ENCODE results near the gene UGT2B15.
"Not testable (repeated sequence)": the region's sequence is repeated elsewhere in the genome, so short reads cannot be mapped to it uniquely, and the experiment has no call there.

The UGT2B15 gene

DNA sequence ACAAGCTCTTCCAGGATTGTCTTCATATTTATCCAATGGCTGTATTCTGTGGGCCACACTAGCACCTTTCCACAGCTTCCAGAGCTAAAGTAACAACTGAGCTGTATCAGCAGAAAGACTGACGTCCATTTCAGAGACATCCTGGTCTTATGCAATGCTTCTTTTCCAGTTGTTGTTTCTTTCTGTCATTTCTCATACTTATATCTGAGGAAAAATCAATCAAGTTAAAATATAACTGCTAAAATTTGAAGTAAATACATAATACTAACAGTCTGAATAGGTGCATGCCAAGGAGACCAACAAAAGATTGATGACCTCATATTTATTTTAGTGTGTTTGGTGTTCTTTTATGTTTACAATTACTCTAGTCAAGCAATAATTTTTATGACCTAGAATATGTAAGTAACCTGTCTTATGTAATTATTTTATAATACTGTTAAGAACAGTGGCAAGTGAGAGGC lies at the start of gene UGT2B15:
TSS of gene UGT2B15 (minus strand) at position 174 of the 461 bp plus-strand sequence. CDS start at position 140, 34 bp downstream.
- not testable (repeated sequence) for DNase-seq; H3K27ac Mint-ChIP-seq; H3K4me3 Mint-ChIP-seq; H3K36me3 Mint-ChIP-seq (ENCODE audit: low read depth); H3K9me3 Mint-ChIP-seq; H3K4me1 Mint-ChIP-seq; H3K27me3 Mint-ChIP-seq (ENCODE audit: low read depth, poor library complexity)

DNA sequence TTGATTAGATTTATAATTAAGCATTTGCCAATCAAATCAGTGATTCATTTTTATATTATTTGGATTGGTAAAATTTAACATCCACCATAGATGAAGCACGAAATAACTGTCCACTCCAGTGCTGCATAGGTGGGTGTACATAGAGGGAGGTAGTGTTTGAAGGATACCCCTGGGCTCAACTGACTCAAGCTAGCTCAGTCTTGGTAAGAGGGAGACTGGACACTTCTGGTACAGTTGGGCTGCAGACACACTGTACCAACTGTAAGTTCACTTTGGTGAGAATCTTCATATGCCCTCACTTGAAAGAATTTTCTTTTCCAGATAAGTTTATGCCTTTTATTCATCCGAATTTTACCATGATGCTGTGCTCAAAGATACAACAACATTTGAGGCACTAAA lies 48.6 kb upstream of the UGT2B15 start:
- Mint-ChIP-seq H3K4me1 (no peaks in the 10 kb centered on the region), H3K27ac (no peak overlapping the region), H3K27me3 (ENCODE audit: low read depth, poor library complexity) (no peaks in the 10 kb centered on the region), H3K36me3 (ENCODE audit: low read depth) (no peaks in the 10 kb centered on the region), H3K9me3 (peaks cover 10% of the 10 kb centered on the region), H3K4me3 (no peak overlapping the region)
- DNase-seq, result no peak
- TF ChIP-seq, protein P1, sequence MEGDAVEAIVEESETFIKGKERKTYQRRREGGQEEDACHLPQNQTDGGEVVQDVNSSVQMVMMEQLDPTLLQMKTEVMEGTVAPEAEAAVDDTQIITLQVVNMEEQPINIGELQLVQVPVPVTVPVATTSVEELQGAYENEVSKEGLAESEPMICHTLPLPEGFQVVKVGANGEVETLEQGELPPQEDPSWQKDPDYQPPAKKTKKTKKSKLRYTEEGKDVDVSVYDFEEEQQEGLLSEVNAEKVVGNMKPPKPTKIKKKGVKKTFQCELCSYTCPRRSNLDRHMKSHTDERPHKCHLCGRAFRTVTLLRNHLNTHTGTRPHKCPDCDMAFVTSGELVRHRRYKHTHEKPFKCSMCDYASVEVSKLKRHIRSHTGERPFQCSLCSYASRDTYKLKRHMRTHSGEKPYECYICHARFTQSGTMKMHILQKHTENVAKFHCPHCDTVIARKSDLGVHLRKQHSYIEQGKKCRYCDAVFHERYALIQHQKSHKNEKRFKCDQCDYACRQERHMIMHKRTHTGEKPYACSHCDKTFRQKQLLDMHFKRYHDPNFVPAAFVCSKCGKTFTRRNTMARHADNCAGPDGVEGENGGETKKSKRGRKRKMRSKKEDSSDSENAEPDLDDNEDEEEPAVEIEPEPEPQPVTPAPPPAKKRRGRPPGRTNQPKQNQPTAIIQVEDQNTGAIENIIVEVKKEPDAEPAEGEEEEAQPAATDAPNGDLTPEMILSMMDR (IDR thresholded peaks at IDR 0.05), result no peak

DNA sequence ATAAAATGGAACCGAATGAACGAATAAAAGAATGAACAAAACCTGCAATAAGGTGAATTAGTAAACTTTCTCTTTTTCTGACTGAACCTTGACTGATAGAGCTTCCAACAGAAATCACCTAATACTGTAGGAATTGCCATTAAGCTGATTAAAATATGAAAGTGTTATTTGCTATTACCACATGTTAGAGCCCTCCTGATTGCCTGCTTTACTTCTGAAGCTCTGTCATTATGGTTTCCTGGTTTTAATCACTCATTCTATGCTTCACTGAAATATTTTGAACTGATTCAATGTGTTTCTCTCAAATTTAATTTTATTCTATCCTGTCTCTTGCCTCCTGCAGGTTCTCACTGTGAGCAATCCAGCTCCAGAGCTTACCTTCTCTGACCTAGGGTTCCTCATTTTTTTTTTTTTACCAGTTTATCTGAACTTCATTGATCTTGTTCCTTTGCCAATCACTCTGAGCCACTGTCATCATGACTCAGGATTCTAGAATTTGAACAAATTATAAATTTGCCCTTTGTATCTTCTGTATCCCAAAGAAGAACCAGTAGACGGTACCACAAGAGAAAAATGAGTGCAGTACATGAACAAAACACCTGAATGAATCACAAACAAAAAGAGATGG lies 48.1 kb upstream of the UGT2B15 start:
- TF ChIP-seq, protein P1 (IDR thresholded peaks at IDR 0.05), result no peak
- H3K4me3 Mint-ChIP-seq, result no peak overlapping the region
- no peaks in the 10 kb centered on the region for H3K36me3 Mint-ChIP-seq (ENCODE audit: low read depth)
- no peak overlapping the region for H3K27ac Mint-ChIP-seq
- no peaks in the 10 kb centered on the region for H3K27me3 Mint-ChIP-seq (ENCODE audit: low read depth, poor library complexity)
- H3K4me1 Mint-ChIP-seq, result no peaks in the 10 kb centered on the region
- DNase-seq, result no peak
- peaks cover 10% of the 10 kb centered on the region for H3K9me3 Mint-ChIP-seq

DNA sequence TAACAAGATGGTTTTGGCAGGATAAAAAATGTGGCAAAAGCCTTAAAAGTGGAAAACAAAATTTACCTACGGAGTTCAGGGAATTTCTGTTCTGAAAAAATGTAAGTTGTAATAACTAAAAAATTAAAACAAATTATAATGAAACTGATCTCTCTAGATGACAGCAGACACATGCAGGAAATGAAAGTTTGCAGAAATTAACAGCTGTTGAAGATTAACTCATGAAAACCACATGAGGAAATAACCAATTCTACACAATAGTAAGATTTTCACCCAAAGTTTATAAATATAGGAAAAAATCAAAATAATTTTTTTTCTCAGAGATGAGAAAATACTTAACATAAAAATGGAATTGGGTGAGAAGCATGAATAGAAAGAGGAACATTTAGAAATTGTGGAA lies 47.5 kb upstream of the UGT2B15 start:
- Mint-ChIP-seq H3K36me3 (ENCODE audit: low read depth) (no peaks in the 10 kb centered on the region), H3K27me3 (ENCODE audit: low read depth, poor library complexity) (no peaks in the 10 kb centered on the region), H3K4me1 (no peaks in the 10 kb centered on the region), H3K27ac (no peak overlapping the region), H3K9me3 (peaks cover 10% of the 10 kb centered on the region), H3K4me3 (no peak overlapping the region)
- no peak for DNase-seq
- TF ChIP-seq, protein P1 (IDR thresholded peaks at IDR 0.05), result no peak

DNA sequence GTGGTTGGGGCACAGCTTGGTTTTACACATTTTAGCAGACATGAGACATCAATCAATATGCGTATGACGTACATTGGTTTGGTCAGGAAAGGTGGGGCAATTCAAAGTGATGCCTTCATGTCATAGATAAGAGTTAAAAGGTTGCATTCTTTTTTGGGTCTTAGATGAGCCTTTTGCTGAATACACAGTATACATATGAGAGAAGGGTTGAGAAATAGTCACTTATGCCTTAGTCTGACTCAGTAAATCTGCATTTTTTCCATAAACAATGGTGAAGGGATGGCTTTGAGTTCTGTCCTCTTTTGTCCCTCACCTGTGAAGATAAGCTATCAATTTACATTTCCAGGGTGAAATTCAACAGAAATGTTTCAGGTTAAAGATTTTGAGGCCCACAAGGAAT lies 43.9 kb upstream of the UGT2B15 start:
- H3K4me1 Mint-ChIP-seq, result no peaks in the 10 kb centered on the region
- H3K27ac Mint-ChIP-seq, result no peak overlapping the region
- no peaks in the 10 kb centered on the region for H3K27me3 Mint-ChIP-seq (ENCODE audit: low read depth, poor library complexity)
- no peaks in the 10 kb centered on the region for H3K9me3 Mint-ChIP-seq
- no peak for DNase-seq
- no peak overlapping the region for H3K4me3 Mint-ChIP-seq
- TF ChIP-seq, protein P1 (IDR thresholded peaks at IDR 0.05), result no peak
- H3K36me3 Mint-ChIP-seq (ENCODE audit: low read depth), result no peaks in the 10 kb centered on the region

DNA sequence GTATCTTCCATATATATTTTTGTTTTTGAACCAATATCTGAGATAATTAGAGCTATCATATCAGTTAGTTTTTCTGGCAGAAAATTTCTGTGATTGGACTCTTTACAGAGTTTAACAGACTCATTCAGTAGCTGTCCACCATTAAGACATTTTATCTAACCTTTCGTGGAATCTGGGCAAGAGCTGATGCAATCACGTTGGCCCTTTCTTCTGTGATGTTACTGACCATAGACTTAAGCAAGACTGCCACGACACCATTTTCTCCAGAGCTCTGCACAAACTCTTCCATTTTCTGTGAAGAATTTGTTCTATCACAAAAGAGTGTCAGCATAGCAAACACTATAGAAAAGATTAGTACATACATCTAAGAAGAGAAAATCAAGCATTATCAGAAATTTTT lies 41.8 kb upstream of the UGT2B15 start:
- no peaks in the 10 kb centered on the region for H3K4me1 Mint-ChIP-seq
- H3K27me3 Mint-ChIP-seq (ENCODE audit: low read depth, poor library complexity), result no peaks in the 10 kb centered on the region
- H3K9me3 Mint-ChIP-seq, result no peaks in the 10 kb centered on the region
- H3K4me3 Mint-ChIP-seq, result no peak overlapping the region
- TF ChIP-seq, protein P1 (IDR thresholded peaks at IDR 0.05), result no peak
- no peak overlapping the region for H3K27ac Mint-ChIP-seq
- DNase-seq, result no peak
- H3K36me3 Mint-ChIP-seq (ENCODE audit: low read depth), result no peaks in the 10 kb centered on the region
